Lung (tissue), 12 donors: ENCODE results near the gene FBN1. TPM values are rescaled to one million over a fixed set of nuclear protein-coding genes. Genes with fewer than 3 reads are reported as not detected.

ENCODE experiments used
- ATAC-seq: fragments of 200-7000 bp; cut with Tn5 transposase; one replicate; pipeline ENCODE4 v1.9.1; 2020; ENCODE audit warnings: moderate number of reproducible peaks; ENCODE audit not compliant: insufficient read depth, low FRiP score
- DNase-seq, 3 donors: peaks; one replicate each; pipeline ENCODE4 v3.0.0-alpha.2; 2013 to 2017
- H3K27ac ChIP-seq, 2 donors: one replicate each; pipeline ENCODE4 v1.5.1; 2013; ENCODE audit warnings: mild to moderate bottlenecking in 2 of 2, moderate library complexity in 2 of 2, control low read depth in 1 of 2, inconsistent platforms in 1 of 2, low read depth in 1 of 2, low read length in 1 of 2
- H3K27me3 ChIP-seq, 3 donors: one replicate each; pipeline ENCODE4 v1.5.1; 2013; ENCODE audit warnings: low read length in 2 of 3; ENCODE audit not compliant: control insufficient read depth in 3 of 3, insufficient read depth in 3 of 3
- H3K36me3 ChIP-seq, 4 donors: one replicate each; pipeline ENCODE4 v1.5.1; 2013; ENCODE audit warnings: low read length in 4 of 4, mild to moderate bottlenecking in 1 of 4, moderate library complexity in 1 of 4; ENCODE audit not compliant: control insufficient read depth in 4 of 4, insufficient read depth in 4 of 4
- H3K4me1 ChIP-seq, 5 donors: one replicate each; pipeline ENCODE4 v1.5.1; 2013; ENCODE audit warnings: low read length in 5 of 5, mild to moderate bottlenecking in 2 of 5, moderate library complexity in 1 of 5; ENCODE audit not compliant: control insufficient read depth in 5 of 5, insufficient read depth in 5 of 5
- H3K4me3 ChIP-seq: one replicate; pipeline ENCODE4 v1.5.1; 2013; ENCODE audit warnings: mild to moderate bottlenecking, control low read depth, moderate library complexity
- H3K9ac ChIP-seq, 2 donors: one replicate each; pipeline ENCODE4 v1.5.1; 2013; ENCODE audit warnings: low read length in 2 of 2, control low read depth in 1 of 2; ENCODE audit not compliant: insufficient read depth in 1 of 2
- H3K9me3 ChIP-seq, 4 donors: one replicate each; pipeline ENCODE4 v1.5.1; 2013; ENCODE audit warnings: low read length in 3 of 4, mild to moderate bottlenecking in 1 of 4, moderate library complexity in 1 of 4; ENCODE audit not compliant: control insufficient read depth in 4 of 4, insufficient read depth in 3 of 4
- CTCF ChIP-seq: IDR thresholded peaks from 2 replicates; pipeline ENCODE4 v1.5.1; 2012; ENCODE audit warnings: mild to moderate bottlenecking; ENCODE audit errors: control extremely low read depth, extremely low read depth
- WGBS, 2 donors: extraction: QIAGEN DNeasy Blood & Tissue Kit; methylation state at CpG; one replicate each; pipeline ENCODE4 v1.1.7; 2013; 5-methylcytosine and 5-hydroxymethylcytosine counted together
- polyA plus RNA-seq, 2 donors: library from polyadenylated mRNA; stranded (reverse); fragments of 200-250 nt; gene quantifications; one replicate each; pipeline ENCODE4 v1.2.1, GENCODE V29; 2013
- total RNA-seq, 2 donors: library from RNA; depleted of rRNA in 1 of 2; stranded (reverse); fragments of >200 nt in 1 of 2; gene quantifications; one replicate each; pipeline ENCODE4 v1.2.1, GENCODE V29; 2014 to 2021
- donor health status: control.
- donor health status: control.
- donor health status: Bipolar disorder and iron deficiency.
- donor health status: healthy.
- donor health status: DM: yes; HTN: yes; CAD: no.

The FBN1 gene
- total and polyA plus RNA-seq, 4 donors: 6.0 to 170 (median 60.8) TPM

- WGBS, 2 donors: 83 to 86% methylated on average over 1 of the region's 1 CpG
- Histone ChIP-seq H3K4me3 (no peak overlapping the region), H3K27me3 (no peaks in the 10 kb centered on the region), H3K9ac (no peak overlapping the region), H3K27ac (peak overlapping the region in 1 of 2 donors; percentile 9), H3K4me1 (peaks cover 0 to 10% (median 0%) of the 10 kb centered on the region in 5 donors), H3K36me3 (peaks cover 1 to 23% (median 11%) of the 10 kb centered on the region in 4 donors), H3K9me3 (no peaks in the 10 kb centered on the region)
- ATAC-seq: peak; percentile 58
- DNase-seq: peak in 2 of 3 donors; percentile 21 to 25
- no peak for TF ChIP-seq CTCF
Observed at GRCh38 chr15:48493084-48493762, 152.3 kb downstream of the FBN1 start.

- Histone ChIP-seq H3K4me3 (no peak overlapping the region), H3K36me3 (peaks cover 4 to 44% (median 29%) of the 10 kb centered on the region in 4 donors), H3K27ac (no peak overlapping the region), H3K9ac (no peak overlapping the region), H3K4me1 (no peaks in the 10 kb centered on the region), H3K27me3 (no peaks in the 10 kb centered on the region), H3K9me3 (no peaks in the 10 kb centered on the region)
- 83 to 86% methylated on average over 2 of the region's 2 CpGs for WGBS, 2 donors
- DNase-seq (no peak), ATAC-seq (no peak)
- TF ChIP-seq CTCF: no peak
Observed at GRCh38 chr15:48486228-48486627, 159.3 kb downstream of the FBN1 start.

GRCh38 chr15:48481802-48482201 lies 163.7 kb downstream of the FBN1 start:
- no peaks in the 10 kb centered on the region for H3K4me1 ChIP-seq
- H3K36me3 ChIP-seq: peaks cover 0 to 25% (median 20%) of the 10 kb centered on the region in 4 donors

More at GRCh38 chr15:48481802-48482201, 163.7 kb downstream of the FBN1 start:
- DNase-seq (no peak), ATAC-seq (no peak)
- Histone ChIP-seq H3K27ac (no peak overlapping the region), H3K27me3 (no peaks in the 10 kb centered on the region), H3K9ac (no peak overlapping the region), H3K4me3 (no peak overlapping the region), H3K9me3 (no peaks in the 10 kb centered on the region)
- WGBS, 2 donors: 82 to 85% methylated on average over 2 of the region's 2 CpGs
- no peak for TF ChIP-seq CTCF
